ENCODE data around the gene UBB. TPM values are rescaled to one million over a fixed set of nuclear protein-coding genes. Genes with fewer than 3 reads are reported as not detected.

The UBB gene
- 1,031 and 1,128 TPM in 2 replicates for total RNA-seq

DNA sequence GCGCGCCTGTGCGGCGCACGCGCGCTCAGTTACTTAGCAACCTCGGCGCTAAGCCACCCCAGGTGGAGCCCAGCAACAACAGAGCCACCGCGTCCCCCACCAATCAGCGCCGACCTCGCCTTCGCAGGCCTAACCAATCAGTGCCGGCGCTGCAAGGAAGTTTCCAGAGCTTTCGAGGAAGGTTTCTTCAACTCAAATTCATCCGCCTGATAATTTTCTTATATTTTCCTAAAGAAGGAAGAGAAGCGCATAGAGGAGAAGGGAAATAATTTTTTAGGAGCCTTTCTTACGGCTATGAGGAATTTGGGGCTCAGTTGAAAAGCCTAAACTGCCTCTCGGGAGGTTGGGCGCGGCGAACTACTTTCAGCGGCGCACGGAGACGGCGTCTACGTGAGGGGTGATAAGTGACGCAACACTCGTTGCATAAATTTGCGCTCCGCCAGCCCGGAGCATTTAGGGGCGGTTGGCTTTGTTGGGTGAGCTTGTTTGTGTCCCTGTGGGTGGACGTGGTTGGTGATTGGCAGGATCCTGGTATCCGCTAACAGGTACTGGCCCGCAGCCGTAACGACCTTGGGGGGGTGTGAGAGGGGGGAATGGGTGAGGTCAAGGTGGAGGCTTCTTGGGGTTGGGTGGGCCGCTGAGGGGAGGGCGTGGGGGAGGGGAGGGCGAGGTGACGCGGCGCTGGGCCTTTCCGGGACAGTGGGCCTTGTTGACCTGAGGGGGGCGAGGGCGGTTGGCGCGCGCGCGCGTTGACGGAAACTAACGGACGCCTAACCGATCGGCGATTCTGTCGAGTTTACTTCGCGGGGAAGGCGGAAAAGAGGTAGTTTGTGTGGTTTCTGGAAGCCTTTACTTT lies at the start of gene UBB:
UBB (plus strand) TSS at position 452 of the 856 bp plus-strand sequence. CDS start 817 bp downstream, outside the sequence.
- ATAC-seq (ENCODE audit: low read depth), result peak; percentile 90
- no peaks in the 10 kb centered on the region for H3K27me3 Mint-ChIP-seq
- TF ChIP-seq, protein P1, sequence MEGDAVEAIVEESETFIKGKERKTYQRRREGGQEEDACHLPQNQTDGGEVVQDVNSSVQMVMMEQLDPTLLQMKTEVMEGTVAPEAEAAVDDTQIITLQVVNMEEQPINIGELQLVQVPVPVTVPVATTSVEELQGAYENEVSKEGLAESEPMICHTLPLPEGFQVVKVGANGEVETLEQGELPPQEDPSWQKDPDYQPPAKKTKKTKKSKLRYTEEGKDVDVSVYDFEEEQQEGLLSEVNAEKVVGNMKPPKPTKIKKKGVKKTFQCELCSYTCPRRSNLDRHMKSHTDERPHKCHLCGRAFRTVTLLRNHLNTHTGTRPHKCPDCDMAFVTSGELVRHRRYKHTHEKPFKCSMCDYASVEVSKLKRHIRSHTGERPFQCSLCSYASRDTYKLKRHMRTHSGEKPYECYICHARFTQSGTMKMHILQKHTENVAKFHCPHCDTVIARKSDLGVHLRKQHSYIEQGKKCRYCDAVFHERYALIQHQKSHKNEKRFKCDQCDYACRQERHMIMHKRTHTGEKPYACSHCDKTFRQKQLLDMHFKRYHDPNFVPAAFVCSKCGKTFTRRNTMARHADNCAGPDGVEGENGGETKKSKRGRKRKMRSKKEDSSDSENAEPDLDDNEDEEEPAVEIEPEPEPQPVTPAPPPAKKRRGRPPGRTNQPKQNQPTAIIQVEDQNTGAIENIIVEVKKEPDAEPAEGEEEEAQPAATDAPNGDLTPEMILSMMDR (IDR thresholded peaks at IDR 0.05), result no peak
- peaks cover 41% of the 10 kb centered on the region for H3K36me3 Mint-ChIP-seq (ENCODE audit: low read depth)
- peak; percentile 83 for DNase-seq
- H3K4me1 Mint-ChIP-seq, result peaks cover 48% of the 10 kb centered on the region
- CTCF ChIA-PET, result interaction anchor here (0.8 to 4.0 kb wide), 4 partner anchors 17 to 141 kb away, joined by 3 to 20 read pairs (median 8); partner anchors contain the start of gene TRPV2
- peak within 1 kb of the TSS; percentile 97 for H3K4me3 Mint-ChIP-seq
- intact Hi-C loops (cut with micrococcal nuclease), result loop anchor here (1.0 to 10.0 kb wide), 9 partner anchors 18 to 604 kb away; partner anchors contain the start of genes CENPV and ZNF287
- H3K9me3 Mint-ChIP-seq, result no peaks in the 10 kb centered on the region
- POLR2A ChIA-PET, result interaction anchor here (0.6 to 4.1 kb wide), 36 partner anchors 8 to 962 kb away, joined by 3 to 105 read pairs (median 5); partner anchors contain the start of genes CENPV, NCOR1, PIGL and TRPV2
- H3K27ac Mint-ChIP-seq, result peak within 1 kb of the TSS; percentile 97

GRCh38 chr17:16338391-16338790 lies 42.5 kb upstream of the UBB start:
- POLR2A ChIA-PET, result interaction anchor here (0.7 kb wide), 1 partner anchor 22 kb away, joined by 5 read pairs; no protein-coding TSS in a partner anchor
- no peak for DNase-seq
- Mint-ChIP-seq H3K9me3 (no peaks in the 10 kb centered on the region), H3K36me3 (ENCODE audit: low read depth) (peaks cover 11% of the 10 kb centered on the region), H3K27ac (no peak overlapping the region), H3K27me3 (no peaks in the 10 kb centered on the region), H3K4me3 (no peak overlapping the region), H3K4me1 (peaks cover 1% of the 10 kb centered on the region)
- TF ChIP-seq, protein P1 (IDR thresholded peaks at IDR 0.05), result no peak
- CTCF ChIA-PET, result no interaction called here
- intact Hi-C loops (cut with micrococcal nuclease), result no loop called here
- no peak for ATAC-seq (ENCODE audit: low read depth)

- ATAC-seq (ENCODE audit: low read depth) (no peak), DNase-seq (no peak)
- ChIA-PET POLR2A (no interaction called here), CTCF (no interaction called here)
- H3K27ac Mint-ChIP-seq, result no peak overlapping the region
- no peaks in the 10 kb centered on the region for H3K27me3 Mint-ChIP-seq
- H3K36me3 Mint-ChIP-seq (ENCODE audit: low read depth), result peaks cover 18% of the 10 kb centered on the region
- H3K4me3 Mint-ChIP-seq, result no peak overlapping the region
- H3K9me3 Mint-ChIP-seq, result no peaks in the 10 kb centered on the region
- H3K4me1 Mint-ChIP-seq, result no peaks in the 10 kb centered on the region
- TF ChIP-seq, protein P1 (IDR thresholded peaks at IDR 0.05), result no peak
- intact Hi-C loops (cut with micrococcal nuclease), result no loop called here
These were observed 41.5 kb upstream of the UBB start for GRCh38 chr17:16339402-16339801.

- ChIA-PET CTCF (no interaction called here), POLR2A (no interaction called here)
- Mint-ChIP-seq H3K27ac (no peak overlapping the region), H3K27me3 (no peaks in the 10 kb centered on the region), H3K9me3 (no peaks in the 10 kb centered on the region), H3K4me3 (no peak overlapping the region), H3K4me1 (no peaks in the 10 kb centered on the region), H3K36me3 (ENCODE audit: low read depth) (peaks cover 19% of the 10 kb centered on the region)
- DNase-seq, result no peak
- TF ChIP-seq, protein P1 (IDR thresholded peaks at IDR 0.05), result no peak
- no peak for ATAC-seq (ENCODE audit: low read depth)
- intact Hi-C loops (cut with micrococcal nuclease), result no loop called here
These were observed 40.9 kb upstream of the UBB start for GRCh38 chr17:16339959-16340358.

DNA sequence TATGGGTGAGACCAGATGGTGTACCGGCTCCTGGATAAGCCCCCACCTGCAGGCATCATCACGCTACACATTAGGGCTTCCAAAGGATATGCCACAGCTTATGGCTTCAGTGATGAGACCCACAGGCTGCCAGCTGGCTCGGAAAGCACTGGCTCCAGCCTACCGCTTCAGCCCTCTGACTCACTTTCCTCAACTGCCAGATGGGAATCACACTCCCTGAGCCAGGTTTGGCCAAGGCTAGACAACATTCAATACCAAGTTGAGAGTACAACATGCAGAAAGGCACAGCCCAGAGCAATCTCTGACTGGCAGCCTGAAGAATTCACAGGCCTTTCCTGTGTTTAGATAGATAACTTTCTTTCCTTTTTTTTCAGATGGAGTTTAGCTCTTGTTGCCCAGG lies 37.9 kb upstream of the UBB start:
- H3K4me1 Mint-ChIP-seq, result no peaks in the 10 kb centered on the region
- no peaks in the 10 kb centered on the region for H3K9me3 Mint-ChIP-seq
- intact Hi-C loops (cut with micrococcal nuclease), result no loop called here
- H3K27me3 Mint-ChIP-seq, result no peaks in the 10 kb centered on the region
- no peak overlapping the region for H3K4me3 Mint-ChIP-seq
- ATAC-seq (ENCODE audit: low read depth) (no peak), DNase-seq (no peak)
- TF ChIP-seq, protein P1 (IDR thresholded peaks at IDR 0.05), result no peak
- CTCF ChIA-PET, result interaction anchor here (1.5 kb wide), 1 partner anchor 21 kb away, joined by 3 read pairs; no protein-coding TSS in a partner anchor
- H3K27ac Mint-ChIP-seq, result no peak overlapping the region
- peaks cover 25% of the 10 kb centered on the region for H3K36me3 Mint-ChIP-seq (ENCODE audit: low read depth)
- POLR2A ChIA-PET, result interaction anchor here (0.6 kb wide), 1 partner anchor 53 kb away, joined by 5 read pairs; no protein-coding TSS in a partner anchor

All from activated B cell treated with CpG ODN at 0.5 μM for 24 hours (primary cell).